Ascending aorta (tissue), 2 donors: ENCODE data around the gene KRTAP20-3. TPM values are rescaled to one million over a fixed set of nuclear protein-coding genes. Genes with fewer than 3 reads are reported as not detected.

Experiments used
- DNase-seq, 2 donors: peaks; one replicate each; pipeline ENCODE4 v3.0.0-alpha.2; 2019; ENCODE audit warnings: low spot score in 2 of 2
- H3K27ac ChIP-seq, 2 donors: fragments of 200-600 bp; sonication (generic); one replicate each; pipeline ENCODE4 v1.5.1; 2016 to 2017; ENCODE audit warnings: mild to moderate bottlenecking in 1 of 2
- H3K27me3 ChIP-seq: fragments of 200-600 bp; sonication (generic); one replicate; pipeline ENCODE4 v1.5.1; 2017
- H3K36me3 ChIP-seq, 2 donors: fragments of 200-600 bp; sonication (generic); one replicate each; pipeline ENCODE4 v1.5.1; 2016
- H3K4me1 ChIP-seq, 2 donors: fragments of 200-600 bp; sonication (generic); one replicate each; pipeline ENCODE4 v1.5.1; 2016 to 2017; ENCODE audit warnings: mild to moderate bottlenecking in 1 of 2
- H3K4me3 ChIP-seq, 2 donors: fragments of 200-600 bp; sonication (generic); one replicate each; pipeline ENCODE4 v1.5.1; 2016 to 2017; ENCODE audit warnings: mild to moderate bottlenecking in 1 of 2
- H3K9me3 ChIP-seq, 2 donors: fragments of 200-600 bp; sonication (generic); one replicate each; pipeline ENCODE4 v1.5.1; 2016
- CTCF ChIP-seq, 3 experiments: fragments of 200-600 bp in 2 of 3; fragments of 450-650 bp in 1 of 3; sonication (generic) in 2 of 3; IDR thresholded peaks; one replicate each; pipeline ENCODE4 v1.5.1; 2016 to 2019; ENCODE audit warnings: antibody characterized with exemption in 3 of 3, mild to moderate bottlenecking in 1 of 3, moderate library complexity in 1 of 3
- intact Hi-C: fragments of 100-400 bp; cut with DNase I; formaldehyde crosslinking; loops from one replicate; pipeline ENCODE4 v1.15.1; 2023
- total RNA-seq: library from RNA; depleted of rRNA; stranded (reverse); fragments of >200 nt; gene quantifications from one replicate; pipeline ENCODE4 v1.1.0, GENCODE V29; 2016

KRTAP20-3 gene
- not detected for total RNA-seq

DNA sequence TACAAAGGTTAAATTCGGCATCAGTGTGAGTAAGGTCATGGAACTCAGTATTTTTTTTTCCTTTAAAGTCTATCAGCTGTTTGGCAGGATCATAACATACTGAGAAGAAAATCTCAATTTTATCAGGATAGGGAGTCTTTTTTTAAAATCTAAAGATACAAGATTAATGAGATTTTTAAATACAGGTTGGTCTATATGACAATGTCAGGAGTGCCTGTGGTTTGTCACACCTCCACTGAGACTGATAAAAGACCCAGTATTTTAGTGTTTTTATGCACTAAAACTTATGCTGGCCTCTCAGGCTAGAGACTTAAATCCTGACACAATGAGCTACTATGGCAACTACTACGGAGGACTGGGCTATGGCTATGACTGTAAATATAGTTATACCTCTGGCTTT, at the start of gene KRTAP20-3:
TSS of gene KRTAP20-3 (plus strand) at position 301 of the 400 bp plus-strand sequence.
- Histone ChIP-seq H3K27me3 (no peaks in the 10 kb centered on the region), H3K4me3 (no peak within 1 kb of the TSS), H3K36me3 (no peaks in the 10 kb centered on the region), H3K4me1 (no peaks in the 10 kb centered on the region), H3K27ac (no peak within 1 kb of the TSS), H3K9me3 (no peaks in the 10 kb centered on the region)
- no peak for TF ChIP-seq CTCF (IDR thresholded peaks at IDR 0.05)
- DNase-seq = no peak
- intact Hi-C loops = no loop called here

DNA sequence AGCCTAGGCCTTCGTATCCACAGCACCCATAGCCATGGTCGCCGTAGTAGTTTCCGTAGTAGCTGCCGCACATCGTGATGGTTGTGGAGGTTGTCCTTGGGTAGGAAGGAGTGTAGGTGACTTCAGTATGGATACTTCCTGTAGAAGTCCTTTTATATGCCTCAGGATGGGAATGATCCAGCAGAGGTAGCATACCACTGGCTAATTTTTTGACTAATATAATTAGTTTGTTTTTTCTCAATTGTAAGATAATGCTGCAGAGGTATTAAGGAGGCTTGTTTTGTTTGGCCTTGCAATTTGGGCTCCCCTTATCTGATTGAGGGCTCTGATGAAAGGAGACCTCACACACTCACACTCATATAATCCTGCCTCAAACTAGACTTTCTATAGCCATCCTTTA, 43.9 kb upstream of the KRTAP20-3 start, which contains the start of gene KRTAP6-2:
TSS of gene KRTAP6-2 (minus strand) at position 101 of the 400 bp plus-strand sequence. CDS start at position 73, 28 bp downstream.
- H3K4me3 ChIP-seq = no peak within 1 kb of the TSS
- H3K27ac ChIP-seq = no peak within 1 kb of the TSS
- DNase-seq = no peak
- no peaks in the 10 kb centered on the region for H3K36me3 ChIP-seq
- no peaks in the 10 kb centered on the region for H3K27me3 ChIP-seq
- no peak for TF ChIP-seq CTCF (IDR thresholded peaks at IDR 0.05)
- intact Hi-C loops = no loop called here
- H3K4me1 ChIP-seq = no peaks in the 10 kb centered on the region
- H3K9me3 ChIP-seq = no peaks in the 10 kb centered on the region

DNA sequence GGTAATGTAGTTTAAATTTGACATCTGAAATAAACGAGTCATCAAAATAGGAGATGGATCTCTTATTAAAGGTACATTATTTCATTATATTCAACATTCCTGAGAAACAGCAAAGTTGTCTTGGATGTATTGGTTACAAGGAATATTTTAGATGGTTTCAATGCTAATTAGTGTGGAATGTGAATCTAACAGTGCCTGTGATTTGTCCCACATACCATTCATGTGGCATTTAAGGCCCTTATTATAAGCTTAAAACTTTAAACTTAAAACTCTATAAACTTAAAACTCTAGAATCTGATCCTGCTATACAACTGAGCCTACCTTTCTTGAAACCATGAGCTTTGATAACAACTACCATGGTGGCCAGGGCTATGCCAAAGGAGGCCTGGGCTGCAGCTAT, 41.9 kb upstream of the KRTAP20-3 start, which contains the start of gene KRTAP22-1:
TSS of gene KRTAP22-1 (plus strand) at position 301 of the 400 bp plus-strand sequence.
- DNase-seq = no peak
- H3K9me3 ChIP-seq = no peaks in the 10 kb centered on the region
- no peaks in the 10 kb centered on the region for H3K27me3 ChIP-seq
- TF ChIP-seq CTCF (IDR thresholded peaks at IDR 0.05) = no peak
- H3K4me3 ChIP-seq = no peak within 1 kb of the TSS
- intact Hi-C loops = no loop called here
- no peaks in the 10 kb centered on the region for H3K36me3 ChIP-seq
- no peaks in the 10 kb centered on the region for H3K4me1 ChIP-seq
- H3K27ac ChIP-seq = no peak within 1 kb of the TSS

- DNase-seq = no peak
- intact Hi-C loops = no loop called here
- TF ChIP-seq CTCF (IDR thresholded peaks at IDR 0.05) = no peak
Measured at GRCh38 chr21:30605968-30606367, 36.7 kb upstream of the KRTAP20-3 start.

GRCh38 chr21:30612132-30612531, 30.5 kb upstream of the KRTAP20-3 start:
- no peaks in the 10 kb centered on the region for H3K36me3 ChIP-seq
- TF ChIP-seq CTCF (IDR thresholded peaks at IDR 0.05) = no peak
- intact Hi-C loops = no loop called here
- H3K27me3 ChIP-seq = no peaks in the 10 kb centered on the region
- no peak for DNase-seq
- H3K9me3 ChIP-seq = no peaks in the 10 kb centered on the region
- no peak overlapping the region for H3K27ac ChIP-seq
- H3K4me1 ChIP-seq = no peaks in the 10 kb centered on the region
- no peak overlapping the region for H3K4me3 ChIP-seq

More at GRCh38 chr21:30605968-30606367, 36.7 kb upstream of the KRTAP20-3 start:
- no peaks in the 10 kb centered on the region for H3K27me3 ChIP-seq
- no peaks in the 10 kb centered on the region for H3K36me3 ChIP-seq
- no peak overlapping the region for H3K27ac ChIP-seq
- H3K4me3 ChIP-seq = no peak overlapping the region
- no peaks in the 10 kb centered on the region for H3K9me3 ChIP-seq
- no peaks in the 10 kb centered on the region for H3K4me1 ChIP-seq

- Histone ChIP-seq H3K4me3 (no peak within 1 kb of the TSS), H3K27ac (no peak within 1 kb of the TSS), H3K9me3 (no peaks in the 10 kb centered on the region), H3K27me3 (no peaks in the 10 kb centered on the region), H3K36me3 (no peaks in the 10 kb centered on the region), H3K4me1 (no peaks in the 10 kb centered on the region)
- TF ChIP-seq CTCF (IDR thresholded peaks at IDR 0.05) = no peak
- intact Hi-C loops = no loop called here
- DNase-seq = no peak
Measured at GRCh38 chr21:30613836-30614235, 28.8 kb upstream of the KRTAP20-3 start, which contains the start of gene KRTAP6-1. Gene KRTAP6-1, minus strand, starts transcription at chr21:30613930. Its CDS starts 26 bp downstream, at chr21:30613904.
